GM21528 (cell line): ENCODE measurements around the gene VAV2.
"Not testable (repeated sequence)": the region's sequence is repeated elsewhere in the genome, so short reads cannot be mapped to it uniquely, and the experiment has no call there.

Experiments used
- ATAC-seq: cut with Tn5 transposase; IDR thresholded peaks from one replicate; pipeline ENCODE4 v1.9.1; 2021; ENCODE audit warnings: mild to moderate bottlenecking, moderate library complexity; ENCODE audit not compliant: unreplicated experiment, low FRiP score

Gene VAV2

DNA sequence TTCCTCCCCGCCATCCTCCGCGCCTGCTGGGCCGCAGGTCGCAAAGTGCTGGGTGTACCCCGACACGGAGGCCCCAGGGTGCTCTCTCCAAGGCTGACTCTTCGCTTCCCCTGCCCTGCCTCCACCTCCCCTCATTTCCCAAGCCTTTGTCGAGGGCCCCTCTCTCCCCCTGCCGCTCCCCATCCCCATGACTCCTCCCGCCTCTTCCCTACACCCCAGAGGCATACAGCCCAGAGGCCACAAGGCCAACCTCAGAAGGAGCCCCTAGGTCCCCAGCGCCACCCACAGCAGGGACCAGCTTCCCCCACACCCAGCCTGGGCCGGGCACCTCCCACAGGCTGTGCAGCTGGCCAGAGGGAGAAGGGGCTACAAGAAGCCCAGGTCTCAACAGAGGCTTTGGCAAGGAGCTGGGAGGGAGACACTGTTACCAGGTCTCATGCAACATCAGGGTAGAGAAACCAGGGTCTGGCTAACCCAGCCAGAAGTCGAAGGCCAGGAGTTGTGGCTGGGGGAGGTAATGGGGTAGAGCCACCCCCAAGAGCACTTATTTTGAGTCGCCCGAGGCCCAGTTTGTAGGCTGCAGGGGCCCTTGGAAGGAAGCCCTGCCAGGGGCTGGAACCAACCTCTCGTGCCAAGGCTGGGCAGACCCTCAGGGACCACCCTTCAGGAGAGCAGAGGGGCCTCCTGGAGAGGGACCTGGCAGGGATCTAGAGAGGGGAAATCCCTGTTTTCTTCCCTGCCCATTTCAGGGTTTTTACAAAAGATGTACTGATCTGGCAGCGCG lies 229.4 kb downstream of the VAV2 start:
- no peak for ATAC-seq

DNA sequence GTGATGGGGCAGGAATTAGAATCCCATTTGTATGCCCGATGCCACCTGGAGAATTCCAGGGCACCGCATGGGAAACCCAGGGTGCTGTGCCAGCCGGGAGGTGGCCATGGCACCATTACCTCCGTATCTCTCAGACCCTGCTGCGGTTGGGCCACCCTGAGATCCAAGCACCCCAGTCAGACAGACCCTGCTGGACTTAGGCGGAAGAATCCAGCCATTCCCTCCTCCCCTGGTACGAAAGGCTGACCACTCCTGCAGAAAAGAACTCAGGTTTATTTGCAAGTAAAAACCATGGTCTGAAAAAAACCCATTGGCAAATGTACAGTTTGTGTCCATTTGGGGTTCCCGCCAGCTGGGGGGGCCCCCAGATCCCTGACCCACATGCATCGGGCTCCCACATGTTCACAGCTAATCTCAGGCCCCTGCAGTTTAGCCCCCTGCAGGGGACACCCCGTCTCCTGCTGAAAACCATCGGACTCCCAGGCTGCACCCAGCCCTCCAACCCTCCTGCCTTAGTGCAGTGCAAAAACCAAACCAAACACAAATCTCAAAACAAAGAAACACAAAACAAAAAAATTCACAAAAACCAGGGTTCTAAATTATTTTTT lies 230.4 kb downstream of the VAV2 start:
- ATAC-seq: no peak

DNA sequence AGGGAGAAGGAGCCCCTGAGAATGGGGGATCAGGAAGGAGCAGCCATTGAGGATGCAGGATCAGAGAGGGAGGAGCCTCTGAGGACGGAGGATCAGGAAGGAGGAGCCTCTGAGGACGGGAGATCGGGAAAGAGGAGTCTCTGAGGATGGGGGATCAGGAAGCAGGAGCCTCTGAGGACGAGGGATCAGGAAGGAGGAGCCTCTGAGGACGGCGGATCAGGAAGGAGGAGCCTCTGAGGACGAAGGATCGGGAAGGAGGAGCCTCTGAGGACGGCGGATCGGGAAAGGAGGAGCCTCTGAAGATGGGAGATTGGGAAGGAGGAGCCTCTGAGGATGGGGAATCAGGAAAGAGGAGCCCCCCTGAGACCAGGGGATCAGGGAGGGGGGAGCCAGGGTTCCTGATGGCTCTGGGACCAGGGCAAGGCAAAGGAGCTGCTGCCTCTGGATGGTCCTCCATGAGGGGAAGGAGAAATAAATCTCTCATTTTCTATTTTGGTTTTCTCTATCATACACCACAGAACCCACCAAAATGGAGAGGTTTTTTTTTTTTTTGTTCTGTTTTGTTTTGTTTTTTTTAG lies 231.3 kb downstream of the VAV2 start:
- no peak for ATAC-seq

DNA sequence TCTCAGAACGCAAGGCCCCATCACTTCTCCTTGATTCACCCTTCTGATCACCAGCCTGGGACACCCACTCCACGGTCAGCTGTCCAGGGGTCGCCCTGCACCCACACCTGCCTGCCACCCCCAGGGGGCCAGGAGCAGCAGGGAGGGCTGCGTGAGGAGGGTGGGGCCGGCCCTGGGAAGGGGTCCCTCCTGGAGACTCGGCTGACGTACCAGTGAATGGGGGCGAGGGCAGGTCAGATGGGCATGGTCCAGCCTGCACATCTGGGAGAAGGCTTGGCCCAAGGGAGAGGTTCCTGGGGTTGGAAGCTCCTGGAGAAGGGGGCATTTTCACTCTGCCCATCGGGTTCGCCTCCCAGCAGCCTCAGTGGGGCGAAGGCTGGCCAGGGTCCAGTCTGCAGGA lies 232.2 kb downstream of the VAV2 start:
- ATAC-seq: no peak

DNA sequence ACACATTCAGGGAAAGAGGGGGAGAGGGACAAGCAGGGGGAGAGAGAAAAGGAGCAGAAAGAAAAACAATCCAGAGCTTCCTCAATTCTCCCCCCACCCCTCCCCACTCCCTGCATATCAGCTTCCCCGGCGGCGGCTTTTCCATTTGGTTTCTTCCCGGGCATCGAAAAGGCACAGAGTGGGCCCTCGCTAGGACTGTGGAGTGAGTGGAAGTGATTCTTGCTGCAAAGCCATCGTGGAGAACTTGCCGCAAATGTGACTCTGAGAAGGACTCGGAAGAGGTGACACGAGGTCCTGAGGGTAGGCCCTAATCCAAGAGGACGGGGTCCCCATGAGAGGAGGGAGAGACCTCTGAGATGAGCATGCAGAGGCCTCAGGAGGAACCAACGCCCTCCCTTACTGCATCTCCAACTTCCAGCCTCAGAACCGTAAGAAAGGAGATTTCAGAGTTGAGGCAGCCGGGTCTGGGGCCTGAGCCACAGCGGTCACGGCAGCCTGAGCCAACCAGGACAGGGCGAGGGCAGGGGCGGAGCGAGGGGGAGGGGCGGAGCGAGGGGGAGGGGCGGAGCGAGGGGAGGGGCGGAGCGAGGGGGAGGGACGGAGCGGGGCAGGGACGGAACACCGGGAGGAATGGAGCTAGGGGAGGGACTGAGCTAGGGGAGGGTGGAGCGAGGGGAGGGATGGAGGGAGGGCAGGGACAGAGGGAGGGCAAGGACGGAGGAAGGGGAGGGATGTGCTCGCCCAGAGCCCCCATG lies 232.8 kb downstream of the VAV2 start:
- no peak for ATAC-seq

DNA sequence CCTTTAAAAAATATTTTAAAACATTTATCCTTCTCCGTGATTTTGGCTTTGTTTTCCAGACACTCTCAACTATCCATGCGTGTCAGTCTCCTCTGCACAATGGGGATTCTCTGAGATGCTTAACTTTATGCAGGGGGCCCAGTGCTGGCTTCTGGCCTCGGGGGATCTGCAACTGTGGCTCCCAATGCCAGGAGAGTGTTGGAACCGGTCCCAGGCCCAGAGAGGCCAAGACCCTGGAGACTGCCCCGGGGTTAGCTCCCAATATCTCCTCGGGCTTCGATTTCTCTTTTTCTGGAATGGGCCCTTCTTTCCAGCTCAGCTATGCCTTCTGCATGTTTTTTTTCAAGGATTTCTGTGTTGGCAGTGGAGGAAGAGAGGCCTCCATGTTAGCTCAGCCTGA lies 233.9 kb downstream of the VAV2 start:
- no peak for ATAC-seq

DNA sequence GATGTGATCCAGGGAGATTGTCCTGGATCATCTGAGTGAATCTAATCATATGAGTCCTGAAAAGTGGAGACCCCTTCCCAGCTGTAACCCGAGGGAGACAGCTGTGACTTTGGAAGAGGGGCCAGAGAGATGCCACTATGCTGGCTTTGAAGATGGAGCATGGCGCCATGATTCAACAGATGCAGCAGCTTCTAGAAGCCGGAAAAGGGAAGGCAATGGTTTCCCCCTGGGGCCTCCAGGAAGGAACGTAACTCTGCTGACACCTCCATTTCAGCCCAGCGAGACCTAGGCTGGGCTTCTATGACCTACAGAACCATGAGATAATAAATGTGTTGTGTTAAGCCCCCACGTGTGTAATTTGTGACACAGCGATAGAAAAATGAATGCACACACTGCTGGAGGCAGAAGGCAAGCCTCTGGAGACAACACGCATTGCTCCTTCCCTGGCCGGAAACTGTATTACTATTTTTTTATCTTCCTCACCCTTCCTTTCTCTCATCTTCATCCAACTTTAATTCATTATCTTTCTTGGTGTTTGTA lies 237.4 kb downstream of the VAV2 start:
- ATAC-seq: no peak

DNA sequence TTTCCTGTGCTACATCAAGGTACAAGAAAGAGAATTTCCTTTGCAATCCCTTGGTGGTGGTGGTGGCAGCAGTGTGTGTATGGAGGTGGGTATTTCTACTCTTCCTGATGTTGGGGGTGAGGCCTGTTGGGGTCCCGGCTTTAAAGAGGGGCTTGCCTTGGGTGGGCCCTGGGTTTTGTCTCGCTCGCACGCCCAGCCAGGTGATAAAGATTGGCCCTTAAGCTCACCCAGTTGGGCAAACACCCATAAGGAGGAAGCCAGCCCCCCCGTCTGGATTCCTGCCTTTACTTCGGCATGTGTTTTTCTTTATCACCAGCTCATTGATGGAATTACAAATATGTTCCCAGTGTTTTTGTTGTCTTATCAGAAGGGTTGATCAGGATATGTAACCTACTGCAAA lies 237.9 kb downstream of the VAV2 start:
- ATAC-seq: no peak

DNA sequence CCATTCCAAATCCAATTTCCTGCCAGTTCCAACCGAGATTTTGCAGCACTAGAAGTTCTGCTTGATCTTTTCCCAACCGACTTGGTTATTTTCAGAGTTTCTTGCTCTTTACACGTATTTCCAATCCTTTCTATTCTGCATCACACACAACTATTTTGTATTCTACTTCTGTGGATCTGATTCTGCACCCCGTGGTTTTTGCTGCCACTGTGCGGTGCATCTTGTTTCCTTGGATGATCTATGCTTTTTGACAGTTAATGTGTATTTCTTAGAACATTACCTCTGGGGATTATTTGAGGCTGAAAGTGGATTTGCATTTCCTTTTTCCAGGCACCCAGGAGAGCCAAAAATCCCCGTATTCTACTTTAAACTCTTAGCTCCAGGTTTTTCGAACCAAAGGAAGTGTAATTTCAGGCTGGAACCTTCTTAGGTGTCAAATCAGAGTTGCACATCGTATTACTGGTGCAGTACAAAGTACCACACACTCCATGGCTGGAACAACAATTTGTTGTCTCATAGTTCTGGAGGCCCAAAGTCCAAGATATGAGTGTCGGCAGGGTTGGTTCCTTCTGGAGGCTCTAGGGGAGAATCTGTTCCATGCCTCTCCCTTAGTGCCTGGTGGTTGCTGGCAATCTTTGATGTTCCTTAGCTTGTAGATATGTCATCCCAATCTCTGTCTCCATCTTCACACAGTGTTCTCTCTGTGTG lies 239.2 kb downstream of the VAV2 start:
- no peak for ATAC-seq

DNA sequence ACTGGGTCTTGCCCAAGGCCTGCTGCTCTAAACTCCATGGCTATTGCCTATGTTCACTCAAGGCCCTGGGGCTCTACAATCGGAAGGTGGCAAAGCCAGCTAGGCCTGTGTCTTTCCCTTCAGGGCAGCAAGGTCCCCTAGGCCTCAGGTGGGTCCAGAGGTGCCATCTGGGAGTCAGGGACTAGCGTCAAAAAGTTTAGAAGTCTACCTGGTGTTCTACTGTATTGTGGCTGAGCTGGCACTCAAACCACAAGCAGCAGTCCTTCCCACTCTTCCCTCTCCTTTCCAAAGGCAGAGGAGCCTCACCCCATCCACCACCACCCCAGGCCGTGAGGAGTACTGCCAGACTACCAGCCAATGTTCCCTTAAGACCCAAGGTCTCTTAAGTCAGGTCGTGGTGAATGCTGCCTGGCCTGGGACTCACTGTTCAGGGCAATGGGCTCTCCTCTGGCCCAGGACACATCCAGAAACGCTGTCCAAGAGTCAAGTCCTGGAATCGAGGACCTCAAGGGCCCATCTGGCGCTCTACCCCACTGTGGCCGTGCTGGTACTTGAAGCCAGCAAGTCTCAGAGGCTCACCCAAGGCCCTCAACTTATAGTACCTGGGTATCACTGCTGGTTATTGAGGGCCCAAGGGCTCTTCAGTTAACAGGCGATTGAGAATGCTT lies 241.0 kb downstream of the VAV2 start:
- no peak for ATAC-seq

DNA sequence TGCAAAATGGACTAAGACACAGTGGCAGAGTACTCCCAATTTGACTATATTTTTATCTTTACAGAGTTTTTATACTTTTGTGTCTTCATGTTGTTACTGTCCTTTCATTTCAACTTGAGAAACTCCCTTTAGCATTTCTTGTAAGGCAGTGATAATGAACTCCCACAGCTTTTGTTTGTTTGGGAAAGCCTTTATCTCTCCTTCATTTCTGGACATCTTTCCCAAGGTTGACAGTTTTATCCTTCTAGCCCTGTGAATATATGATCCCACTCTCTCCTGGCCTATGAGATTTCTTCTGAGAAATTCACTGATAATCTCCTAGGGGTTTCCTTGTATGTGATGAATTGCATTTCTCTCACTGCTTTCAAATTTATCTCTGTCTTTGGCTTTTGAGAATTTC lies 244.8 kb downstream of the VAV2 start:
- ATAC-seq: no peak

DNA sequence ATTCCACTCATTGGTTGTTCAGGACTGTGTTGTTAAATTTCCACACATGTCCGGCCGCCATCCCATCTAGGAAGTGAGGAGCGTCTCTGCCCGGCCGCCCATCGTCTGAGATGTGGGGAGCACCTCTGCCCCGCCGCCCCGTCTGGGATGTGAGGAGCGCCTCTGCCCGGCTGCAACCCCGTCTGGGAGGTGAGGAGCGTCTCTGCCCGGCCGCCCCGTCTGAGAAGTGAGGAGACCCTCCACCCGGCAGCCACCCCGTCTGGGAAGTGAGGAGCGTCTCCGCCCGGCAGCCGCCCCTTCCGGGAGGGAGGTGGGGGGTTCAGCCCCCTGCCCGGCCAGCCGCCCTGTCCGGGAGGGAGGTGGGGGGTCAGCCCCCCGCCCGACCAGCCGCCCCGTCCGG lies 247.6 kb downstream of the VAV2 start:
- not testable (repeated sequence) for ATAC-seq

DNA sequence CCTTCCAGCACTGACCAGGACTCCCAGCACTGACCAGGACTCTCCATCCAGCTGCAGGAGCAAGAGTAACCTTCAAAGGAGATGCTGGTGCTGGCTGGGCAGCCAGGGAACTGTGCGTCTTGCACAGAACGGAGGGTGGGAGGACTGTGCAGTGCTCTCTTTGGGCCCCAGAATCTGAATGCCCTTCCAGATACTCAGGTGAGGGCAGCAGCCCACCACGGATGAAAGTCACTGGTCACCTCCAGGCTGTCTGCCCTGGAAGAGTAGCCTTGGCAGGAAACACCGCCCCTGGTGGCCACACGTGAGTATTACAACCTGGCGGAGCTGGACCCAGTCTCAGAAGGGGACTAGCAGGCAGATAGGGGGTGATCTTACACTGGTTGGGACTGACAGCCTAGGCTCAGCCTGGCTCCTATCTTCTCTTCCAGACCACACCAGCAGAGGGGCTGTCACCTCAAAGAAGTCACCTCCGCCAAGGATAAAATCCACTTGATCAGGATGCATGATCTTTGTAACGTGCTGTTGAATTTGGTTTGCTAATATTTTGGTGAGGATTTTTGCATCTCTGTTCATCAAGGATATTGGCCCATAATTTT lies 249.2 kb downstream of the VAV2 start:
- no peak for ATAC-seq

DNA sequence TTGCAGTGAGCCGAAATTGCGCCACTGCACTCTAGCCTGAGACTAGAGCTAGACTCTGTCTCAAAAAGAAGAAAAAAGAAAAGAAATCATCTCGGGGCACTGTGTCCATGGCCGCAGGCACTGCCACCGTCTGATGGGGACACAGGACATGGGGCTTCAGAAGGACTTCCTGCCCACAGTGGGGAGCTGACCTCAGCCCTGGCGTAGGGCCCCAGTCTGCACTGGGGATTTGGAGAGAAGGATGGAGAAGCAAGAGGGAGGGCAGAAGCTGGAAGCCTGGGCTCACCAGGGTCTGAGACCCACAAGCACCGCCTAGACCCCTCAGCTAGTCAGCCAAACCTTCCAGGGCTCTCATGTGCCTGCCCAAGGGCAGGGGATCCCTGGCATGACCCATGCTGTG lies 249.9 kb downstream of the VAV2 start:
- no peak for ATAC-seq

DNA sequence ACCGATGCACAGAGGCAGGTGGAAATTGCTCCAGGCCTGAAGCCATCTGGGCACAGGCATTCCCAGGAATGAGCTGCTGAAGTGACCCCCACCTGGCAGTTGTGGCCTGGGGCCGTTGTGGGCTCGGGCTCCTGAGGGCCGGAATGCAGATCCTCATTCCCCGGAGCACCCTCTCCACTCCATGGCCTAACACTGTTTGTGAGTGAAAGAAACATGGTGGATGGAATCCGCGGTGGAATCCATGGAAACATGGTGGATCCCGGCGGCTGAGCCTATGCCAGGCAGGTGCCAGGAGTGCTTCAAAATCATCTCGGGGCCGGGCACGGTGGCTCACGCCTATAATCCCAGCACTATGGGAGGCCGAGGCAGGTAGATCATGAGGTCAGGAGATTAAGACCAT lies 250.4 kb downstream of the VAV2 start:
- no peak for ATAC-seq

DNA sequence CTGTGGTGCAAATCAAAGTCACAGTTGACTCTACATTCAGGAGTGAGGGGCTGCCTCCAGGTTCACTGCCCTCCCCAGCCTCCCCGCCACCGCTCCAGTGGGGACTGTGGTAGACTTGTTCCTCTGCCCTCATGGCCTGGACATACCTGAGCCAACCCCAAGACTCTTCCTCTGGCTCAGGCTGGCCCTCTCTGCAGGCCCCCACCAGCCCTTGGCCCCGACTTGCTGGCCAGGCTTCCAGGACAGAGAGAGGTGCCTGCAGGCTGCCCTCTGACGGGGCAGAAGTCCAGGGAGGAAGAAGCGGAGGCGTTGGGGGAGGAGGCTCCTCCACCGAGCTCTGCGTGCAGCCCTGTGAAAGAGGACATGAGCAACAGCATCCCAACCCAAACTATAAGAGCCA lies 251.2 kb downstream of the VAV2 start:
- ATAC-seq: no peak

DNA sequence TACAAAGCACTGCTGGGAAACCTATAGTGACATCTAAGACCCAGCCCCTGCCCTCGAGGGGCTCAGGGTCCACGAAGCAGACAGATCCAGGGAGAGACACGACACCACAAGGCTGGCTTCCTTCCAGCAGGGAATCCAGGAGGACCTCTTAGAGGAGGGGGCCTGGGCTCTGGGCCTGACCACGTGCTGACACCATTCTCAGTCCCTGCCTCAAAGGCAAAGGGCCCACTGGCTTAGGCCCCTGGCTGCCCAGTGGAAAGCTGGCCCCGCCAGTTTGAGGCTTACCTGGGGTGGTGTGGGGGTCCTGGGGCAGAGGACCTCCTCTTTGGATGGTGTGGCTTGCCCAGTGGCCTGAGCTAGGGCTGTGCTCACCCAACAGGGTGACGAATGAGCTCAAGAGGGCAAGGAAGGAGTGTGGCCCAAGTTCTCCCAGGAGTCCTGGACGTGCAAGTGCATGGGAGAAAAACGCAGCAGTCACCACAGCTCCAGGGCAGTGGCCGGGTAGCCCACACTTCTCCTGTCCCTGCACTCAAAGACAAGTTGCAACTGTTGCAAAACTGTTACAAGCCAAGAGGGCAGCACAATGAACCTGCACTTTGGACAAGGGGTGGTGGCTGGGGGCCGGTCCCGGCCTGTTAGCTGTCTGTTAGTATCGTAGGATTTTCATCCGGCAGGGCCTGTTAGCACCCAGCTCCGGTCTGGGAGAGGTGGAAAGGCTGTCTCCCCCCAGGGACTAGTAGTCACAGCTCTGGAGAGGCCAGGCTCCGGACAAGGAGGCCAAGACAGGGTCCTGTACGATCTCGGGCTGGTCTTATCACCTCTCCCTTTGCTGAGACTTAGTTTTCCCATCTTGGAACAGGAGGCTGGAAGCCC lies 252.5 kb downstream of the VAV2 start:
- ATAC-seq: no peak

DNA sequence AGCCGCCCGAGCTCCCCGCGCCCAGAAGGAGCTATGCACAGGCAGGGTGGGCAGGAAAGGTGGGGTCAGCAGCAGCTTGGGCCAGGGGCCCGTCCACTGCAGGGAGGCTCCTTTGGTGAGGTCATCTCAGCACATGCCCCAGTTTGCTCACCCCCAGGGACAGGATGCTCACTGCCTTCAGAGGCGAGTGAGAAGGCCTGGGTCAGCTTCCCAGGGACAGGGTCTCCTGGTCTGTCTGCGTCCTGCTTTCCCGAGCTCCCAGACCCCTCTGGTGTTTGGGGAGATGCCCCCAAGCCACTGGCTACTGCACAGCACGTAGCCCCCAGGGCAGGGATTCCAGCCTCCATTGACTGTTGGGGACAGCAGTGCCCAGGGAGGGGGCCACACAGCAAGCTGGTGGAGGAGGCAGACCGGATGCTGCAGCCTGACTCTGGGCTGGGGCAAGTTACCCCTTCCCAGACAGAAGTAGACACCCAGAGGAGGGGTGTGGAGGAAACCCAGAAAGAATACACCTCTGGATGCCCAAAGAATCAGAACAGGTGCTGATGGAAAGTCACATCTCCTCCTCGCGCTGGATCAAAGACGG lies 253.4 kb downstream of the VAV2 start:
- no peak for ATAC-seq
